Measurements from ENCODE around the gene KSR2. TPM values are rescaled to one million over a fixed set of nuclear protein-coding genes. Genes with fewer than 3 reads are reported as not detected.

The KSR2 gene
- total RNA-seq, 2 experiments from 2014 or later: 0.03 to 0.15 TPM

- Histone ChIP-seq H3K36me3 (ENCODE audit: insufficient read depth, low read length) (no peaks in the 10 kb centered on the region), H2AFZ (ENCODE audit: low read length) (no peak overlapping the region), H3K4me3 (ENCODE audit: low read depth, low read length, poor library complexity, severe bottlenecking) (no peak overlapping the region), H3K27ac (ENCODE audit: low read depth, low read length, poor library complexity, severe bottlenecking) (no peak overlapping the region), H3K79me2 (ENCODE audit: insufficient read depth, low read depth, low read length) (no peaks in the 10 kb centered on the region), H3K9me2 (ENCODE audit: insufficient read depth, low read length) (no peaks in the 10 kb centered on the region), H3K9me3 (ENCODE audit: low read length) (no peaks in the 10 kb centered on the region), H3K4me2 (ENCODE audit: low read length) (no peak overlapping the region), H4K20me1 (ENCODE audit: insufficient read depth, low read length) (no peaks in the 10 kb centered on the region), H3K4me1 (ENCODE audit: insufficient read depth, low read length, poor library complexity, severe bottlenecking) (no peaks in the 10 kb centered on the region)
- intact Hi-C loops (cut with micrococcal nuclease; ENCODE audit: unreplicated experiment): loop anchor here (10.0 kb wide), 1 partner anchor 620 kb away; no protein-coding TSS in a partner anchor
- no TSS peak for BruUV-seq (replicated peaks)
- POLR2A ChIA-PET: no interaction called here
- CTCF ChIA-PET (ENCODE audit: unreplicated experiment): no interaction called here
- TF ChIP-seq EZH2phosphoT487 (IDR thresholded peaks at IDR 0.05; ENCODE audit: borderline replicate concordance, low read depth, low read length): no peak
- no peak for TF ChIP-seq CTCF (conservative IDR thresholded peaks at IDR 0.05; ENCODE audit: low read length)
- no peak for DNase-seq (ENCODE audit: low spot score)
These were observed 133.6 kb downstream of the KSR2 start for GRCh38 chr12:117835156-117835555.

- no TSS peak for BruUV-seq (replicated peaks)
These were observed 136.0 kb downstream of the KSR2 start for GRCh38 chr12:117832459-117833457.

More at GRCh38 chr12:117832459-117833457, 136.0 kb downstream of the KSR2 start:
- H3K4me1 ChIP-seq (ENCODE audit: insufficient read depth, low read length, poor library complexity, severe bottlenecking): no peaks in the 10 kb centered on the region
- peaks cover 5% of the 10 kb centered on the region; the same call in 1 of the 2 replicates for H3K9me3 ChIP-seq (ENCODE audit: low read length)
- TF ChIP-seq EZH2phosphoT487 (IDR thresholded peaks at IDR 0.05; ENCODE audit: borderline replicate concordance, low read depth, low read length): no peak
- TF ChIP-seq CTCF (conservative IDR thresholded peaks at IDR 0.05; ENCODE audit: low read length): no peak
- no peak overlapping the region for H3K4me2 ChIP-seq (ENCODE audit: low read length)
- H2AFZ ChIP-seq (ENCODE audit: low read length): no peak overlapping the region
- ChIA-PET CTCF (ENCODE audit: unreplicated experiment) (no interaction called here), POLR2A (no interaction called here)
- intact Hi-C loops (cut with micrococcal nuclease; ENCODE audit: unreplicated experiment): loop anchor here (10.0 kb wide), 1 partner anchor 618 kb away; no protein-coding TSS in a partner anchor
- H3K36me3 ChIP-seq (ENCODE audit: insufficient read depth, low read length): no peaks in the 10 kb centered on the region
- H3K27ac ChIP-seq (ENCODE audit: low read depth, low read length, poor library complexity, severe bottlenecking): no peak overlapping the region
- no peaks in the 10 kb centered on the region for H3K79me2 ChIP-seq (ENCODE audit: insufficient read depth, low read depth, low read length)
- no peaks in the 10 kb centered on the region for H3K9me2 ChIP-seq (ENCODE audit: insufficient read depth, low read length)
- H4K20me1 ChIP-seq (ENCODE audit: insufficient read depth, low read length): no peaks in the 10 kb centered on the region
- H3K4me3 ChIP-seq (ENCODE audit: low read depth, low read length, poor library complexity, severe bottlenecking): no peak overlapping the region
- no peak for DNase-seq (ENCODE audit: low spot score)

Measured in OCI-LY7 (cell line).